ENCODE measurements around the gene POP4. TPM values are rescaled to one million over a fixed set of nuclear protein-coding genes. Genes with fewer than 3 reads are reported as not detected.

POP4 gene
- total RNA-seq, 1 donor: 81.6 TPM

- TF ChIP-seq CTCF (IDR thresholded peaks at IDR 0.05; ENCODE audit: insufficient read depth, low read depth, low read length): no peak
- DNase-seq (ENCODE audit: low read depth): no peak
- no peak overlapping the region for H3K4me3 ChIP-seq (ENCODE audit: low read depth, low read length)
Measured at GRCh38 chr19:29616541-29616940, 10.5 kb downstream of the POP4 start.

GRCh38 chr19:29617366-29618266, 11.5 kb downstream of the POP4 start:
- TF ChIP-seq CTCF (IDR thresholded peaks at IDR 0.05; ENCODE audit: insufficient read depth, low read depth, low read length): no peak
- H3K4me3 ChIP-seq (ENCODE audit: low read depth, low read length): no peak overlapping the region

GRCh38 chr19:29618434-29618833, 12.4 kb downstream of the POP4 start:
- no peak for TF ChIP-seq CTCF (IDR thresholded peaks at IDR 0.05; ENCODE audit: insufficient read depth, low read depth, low read length)
- no peak overlapping the region for H3K4me3 ChIP-seq (ENCODE audit: low read depth, low read length)
- DNase-seq (ENCODE audit: low read depth): no peak

More at GRCh38 chr19:29617366-29618266, 11.5 kb downstream of the POP4 start:
- no peak for DNase-seq (ENCODE audit: low read depth)

GRCh38 chr19:29618871-29619270, 12.8 kb downstream of the POP4 start:
- H3K4me3 ChIP-seq (ENCODE audit: low read depth, low read length): no peak overlapping the region
- no peak for TF ChIP-seq CTCF (IDR thresholded peaks at IDR 0.05; ENCODE audit: insufficient read depth, low read depth, low read length)
- DNase-seq (ENCODE audit: low read depth): no peak

GRCh38 chr19:29620931-29621351, 14.9 kb downstream of the POP4 start:
- H3K4me3 ChIP-seq (ENCODE audit: low read depth, low read length): no peak overlapping the region
- no peak for TF ChIP-seq CTCF (IDR thresholded peaks at IDR 0.05; ENCODE audit: insufficient read depth, low read depth, low read length)
- DNase-seq (ENCODE audit: low read depth): no peak

- TF ChIP-seq CTCF (IDR thresholded peaks at IDR 0.05; ENCODE audit: insufficient read depth, low read depth, low read length): no peak
- DNase-seq (ENCODE audit: low read depth): peak; percentile 4
- H3K4me3 ChIP-seq (ENCODE audit: low read depth, low read length): no peak overlapping the region
Measured at GRCh38 chr19:29622166-29623070, 16.3 kb downstream of the POP4 start.
